ENCODE results near the gene MSS51. TPM values are rescaled to one million over a fixed set of nuclear protein-coding genes. Genes with fewer than 3 reads are reported as not detected.

The MSS51 gene
- total RNA-seq, 5 donors from 2014 or later (not counting 1 experiment from before 2014, with no cell fraction given) = 3.7 to 4.7 (median 4.6) TPM

DNA sequence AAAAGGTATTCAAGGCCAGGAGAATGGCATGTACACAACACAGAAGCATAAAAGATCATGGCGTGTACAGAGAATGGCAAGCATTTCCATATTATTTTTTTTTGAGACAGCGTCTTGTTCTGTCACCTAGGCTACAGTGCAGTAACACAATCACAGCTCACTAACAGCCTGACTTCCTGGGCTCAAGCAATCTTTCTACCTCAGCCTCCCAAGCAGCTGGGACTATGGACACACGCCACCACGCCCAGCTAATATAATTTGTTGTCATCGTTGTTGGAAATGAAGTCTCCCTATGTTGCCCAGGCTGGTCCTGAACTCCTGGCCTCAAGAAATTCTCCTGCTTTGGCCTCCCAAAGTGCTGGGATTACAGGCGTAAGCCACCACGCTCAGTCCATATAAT is 46.8 kb downstream of the MSS51 start:
- peaks cover 0 to 5% (median 0%) of the 10 kb centered on the region in 3 donors for H3K4me1 Mint-ChIP-seq
- ChIA-PET CTCF (no interaction called here), POLR2A (interaction anchor here (0.6 to 0.7 kb wide), 3 partner anchors 14 to 613 kb away, joined by 4 to 5 read pairs (median 5); no protein-coding TSS in a partner anchor)
- no peak overlapping the region for H3K4me3 Mint-ChIP-seq
- 100% methylated on average over 2 of the region's 7 CpGs for WGBS (ENCODE audit: insufficient coverage)
- H3K27me3 Mint-ChIP-seq = no peaks in the 10 kb centered on the region
- no peaks in the 10 kb centered on the region for H3K4me1 ChIP-seq (ENCODE audit: control insufficient read depth in 1 of 2, extremely low read depth in 1 of 2, insufficient read depth in 2 of 2, low read length in 2 of 2)
- H3K27ac Mint-ChIP-seq = peak overlapping the region in 1 of 2 donors; percentile 16
- peaks cover 61% of the 10 kb centered on the region for H3K36me3 Mint-ChIP-seq
- ATAC-seq (replicated peaks in 1 of 4) (no peak), DNase-seq (no peak)
- peaks cover 2 to 72% of the 10 kb centered on the region in 2 donors for H3K36me3 ChIP-seq (ENCODE audit: control insufficient read depth in 2 of 2, extremely low read depth in 1 of 2, insufficient read depth in 1 of 2, low read length in 1 of 2)
- no peaks in the 10 kb centered on the region for H3K9me3 ChIP-seq
- H3K4me3 ChIP-seq (ENCODE audit: control insufficient read depth in 1 of 2, extremely low read depth in 1 of 2, low read length in 1 of 2) = no peak overlapping the region
- no peaks in the 10 kb centered on the region for H3K27me3 ChIP-seq (replicated peaks in 1 of 2; ENCODE audit: control insufficient read depth in 2 of 2, extremely low read depth in 1 of 2, insufficient read depth in 2 of 2, low read length in 1 of 2)
- no peak overlapping the region for H3K27ac ChIP-seq (ENCODE audit: low read length)
- no peaks in the 10 kb centered on the region for H3K9me3 Mint-ChIP-seq

DNA sequence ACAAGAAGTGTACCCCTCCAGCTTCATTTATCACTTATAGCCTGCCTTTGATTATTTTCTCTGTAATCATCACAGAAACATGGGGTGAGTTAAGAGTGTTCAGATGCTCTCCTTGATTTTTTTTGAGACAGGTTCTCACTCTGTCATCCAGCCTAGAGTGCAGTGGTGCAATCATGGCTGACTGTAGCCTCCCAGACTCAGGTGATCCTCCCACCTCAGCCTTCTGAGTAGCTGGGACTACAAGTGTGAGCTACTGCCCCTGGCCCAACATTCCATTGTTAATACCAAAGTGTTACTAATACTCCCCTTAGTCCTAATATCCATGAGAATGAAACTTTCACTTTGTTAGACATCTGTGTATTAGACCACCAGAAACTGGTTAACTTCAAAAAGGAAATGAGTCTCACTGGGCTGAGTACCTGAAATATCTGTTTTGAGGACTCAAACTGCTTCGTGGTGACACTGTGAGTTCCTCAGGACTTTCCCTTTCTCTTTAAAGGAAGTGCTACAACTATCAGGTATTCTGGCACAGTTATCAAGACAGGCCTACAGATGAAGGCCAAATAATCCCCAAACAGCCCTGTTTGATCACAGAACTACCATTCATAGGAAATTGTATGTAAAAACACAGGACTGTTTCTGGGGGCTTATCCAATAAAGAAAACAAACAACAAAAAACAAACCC is 54.2 kb downstream of the MSS51 start:
- Mint-ChIP-seq H3K27ac (peak overlapping the region; percentile 17 to 52), H3K4me3 (no peak overlapping the region), H3K9me3 (no peaks in the 10 kb centered on the region), H3K4me1 (peaks cover 0 to 5% (median 0%) of the 10 kb centered on the region in 3 donors), H3K27me3 (no peaks in the 10 kb centered on the region), H3K36me3 (peaks cover 60% of the 10 kb centered on the region)
- Histone ChIP-seq H3K27ac (ENCODE audit: low read length) (no peak overlapping the region), H3K36me3 (ENCODE audit: control insufficient read depth in 2 of 2, extremely low read depth in 1 of 2, insufficient read depth in 1 of 2, low read length in 1 of 2) (peaks cover 3 to 77% of the 10 kb centered on the region in 2 donors), H3K4me3 (ENCODE audit: control insufficient read depth in 1 of 2, extremely low read depth in 1 of 2, low read length in 1 of 2) (no peak overlapping the region), H3K4me1 (ENCODE audit: control insufficient read depth in 1 of 2, extremely low read depth in 1 of 2, insufficient read depth in 2 of 2, low read length in 2 of 2) (no peaks in the 10 kb centered on the region), H3K27me3 (replicated peaks in 1 of 2; ENCODE audit: control insufficient read depth in 2 of 2, extremely low read depth in 1 of 2, insufficient read depth in 2 of 2, low read length in 1 of 2) (no peaks in the 10 kb centered on the region), H3K9me3 (no peaks in the 10 kb centered on the region)
- 0% methylated on average over 1 of the region's 1 CpG for WGBS (ENCODE audit: insufficient coverage)
- ATAC-seq (replicated peaks in 1 of 4) (no peak), DNase-seq (no peak)
- ChIA-PET POLR2A (no interaction called here), CTCF (no interaction called here)

- Histone ChIP-seq H3K36me3 (ENCODE audit: control insufficient read depth in 2 of 2, extremely low read depth in 1 of 2, insufficient read depth in 1 of 2, low read length in 1 of 2) (peaks cover 3 to 62% of the 10 kb centered on the region in 2 donors), H3K9me3 (no peaks in the 10 kb centered on the region), H3K27me3 (replicated peaks in 1 of 2; ENCODE audit: control insufficient read depth in 2 of 2, extremely low read depth in 1 of 2, insufficient read depth in 2 of 2, low read length in 1 of 2) (no peaks in the 10 kb centered on the region), H3K27ac (ENCODE audit: low read length) (no peak overlapping the region), H3K4me3 (ENCODE audit: control insufficient read depth in 1 of 2, extremely low read depth in 1 of 2, low read length in 1 of 2) (no peak overlapping the region), H3K4me1 (ENCODE audit: control insufficient read depth in 1 of 2, extremely low read depth in 1 of 2, insufficient read depth in 2 of 2, low read length in 2 of 2) (no peaks in the 10 kb centered on the region)
- Mint-ChIP-seq H3K4me1 (peaks cover 0 to 5% (median 0%) of the 10 kb centered on the region in 3 donors), H3K9me3 (no peaks in the 10 kb centered on the region), H3K4me3 (no peak overlapping the region), H3K27ac (no peak overlapping the region), H3K36me3 (peaks cover 55% of the 10 kb centered on the region), H3K27me3 (no peaks in the 10 kb centered on the region)
- WGBS (ENCODE audit: insufficient coverage) = 100% methylated on average over 1 of the region's 3 CpGs
- ChIA-PET CTCF (no interaction called here), POLR2A (no interaction called here)
- no peak for DNase-seq
- ATAC-seq (replicated peaks in 1 of 4) = no peak
Observed at GRCh38 chr10:73376679-73377078, 56.7 kb downstream of the MSS51 start.

Other genes with a start within 250 kb of the MSS51 start
- gene DNAJC9, start 186.3 kb downstream of the MSS51 start, total RNA-seq = 10 to 100 TPM; 17.1 to 26.2 (median 23.1) TPM
- gene MRPS16, start 180.9 kb downstream of the MSS51 start, total RNA-seq = 10 to 100 TPM; 33.3 to 56.5 (median 55.2) TPM
- 1 to 10 TPM; 1.9 to 4.0 (median 3.2) TPM for gene CFAP70, start 74.7 kb downstream of the MSS51 start, total RNA-seq
- 100 to 1,000 TPM in 2 of 5 donors, 10 to 100 TPM in 3; 84.3 to 109 (median 97.6) TPM for gene ANXA7, start 19.5 kb downstream of the MSS51 start, total RNA-seq
- 10 to 100 TPM; 35.5 to 39.5 (median 37.0) TPM for gene PPP3CB, start 62.5 kb upstream of the MSS51 start, total RNA-seq
- 1 to 10 TPM; 4.2 to 6.6 (median 5.5) TPM for gene USP54, start 157.8 kb upstream of the MSS51 start, total RNA-seq
- gene MYOZ1, start 207.9 kb upstream of the MSS51 start, total RNA-seq = not detected
- not detected for gene SYNPO2L, start 222.5 kb upstream of the MSS51 start, total RNA-seq

All from T-cell (primary cell).